WTC11 (cell line): ENCODE measurements around the gene CELF6. TPM values are rescaled to one million over a fixed set of nuclear protein-coding genes. Genes with fewer than 3 reads are reported as not detected.

Source experiments
- ATAC-seq: fragments of 200-7000 bp; cut with Tn5 transposase; 2 replicates; pipeline ENCODE4 v1.10.0; 2021; ENCODE audit warnings: mild to moderate bottlenecking, moderate library complexity
- Bru-seq: library from RNA; stranded (reverse); fragments of 400-500 nt; gene quantifications from one replicate; lab custom pipeline; 2021; lab: Mats Ljungman, UMichigan
- CTCF ChIA-PET: fragments of 300-600 bp; sonication (Branson Sonifier 250); formaldehyde crosslinking; loops from one replicate; lab custom pipeline; 2021; ENCODE audit warnings: antibody characterized with exemption; lab: Charles Lee
- POLR2A ChIA-PET: fragments of 350-600 bp; sonication (Branson Sonifier 250); formaldehyde crosslinking; loops from one replicate; lab custom pipeline; 2021; ENCODE audit warnings: antibody characterized with exemption; lab: Charles Lee
- DNase-seq: peaks from one replicate; pipeline ENCODE4 v3.0.0; 2021; ENCODE audit warnings: low spot score
- H3K27ac Mint-ChIP-seq: 2 replicates; pipeline ENCODE4 v1.8.0; 2021; ENCODE audit warnings: mixed read lengths
- H3K27me3 Mint-ChIP-seq: 2 replicates; pipeline ENCODE4 v1.8.0; 2021; ENCODE audit warnings: low read depth, mild to moderate bottlenecking, moderate library complexity, mixed read lengths
- H3K36me3 Mint-ChIP-seq: 2 replicates; pipeline ENCODE4 v1.8.0; 2021; ENCODE audit warnings: mixed read lengths
- H3K4me1 Mint-ChIP-seq: 2 replicates; pipeline ENCODE4 v1.8.0; 2022; ENCODE audit warnings: mixed read lengths
- H3K4me3 Mint-ChIP-seq: 2 replicates; pipeline ENCODE4 v1.8.0; 2021; ENCODE audit warnings: mild to moderate bottlenecking, moderate library complexity, mixed read lengths
- H3K9me3 Mint-ChIP-seq: 2 replicates; pipeline ENCODE4 v1.8.0; 2021; ENCODE audit warnings: mixed read lengths
- ATF1 ChIP-seq: sonication (generic); formaldehyde crosslinking; IDR thresholded peaks from 2 replicates; pipeline ENCODE4 v1.8.1; 2023; ENCODE audit warnings: mild to moderate bottlenecking, moderate library complexity, missing genetic modification reagents
- ATF3 ChIP-seq: sonication (generic); formaldehyde crosslinking; conservative IDR thresholded peaks from 2 replicates; pipeline ENCODE4 v1.8.1; 2022; ENCODE audit warnings: mild to moderate bottlenecking, missing genetic modification reagents
- CBFB ChIP-seq: sonication (generic); formaldehyde crosslinking; IDR thresholded peaks from 2 replicates; pipeline ENCODE4 v1.8.1; 2022; ENCODE audit warnings: mild to moderate bottlenecking, low read depth, missing genetic modification reagents
- CDX4 ChIP-seq: fragments of 250-450 bp; sonication (Bioruptor Pico); IDR thresholded peaks from 2 replicates; pipeline ENCODE4 v1.9.0; 2021; ENCODE audit warnings: moderate library complexity, mild to moderate bottlenecking, inconsistent platforms, borderline replicate concordance
- CREB1 ChIP-seq: sonication (generic); formaldehyde crosslinking; IDR thresholded peaks from 2 replicates; pipeline ENCODE4 v1.8.0; 2023; ENCODE audit warnings: mild to moderate bottlenecking, missing genetic modification reagents
- FOXK1 ChIP-seq: sonication (generic); formaldehyde crosslinking; IDR thresholded peaks from 2 replicates; pipeline ENCODE4 v1.8.0; 2022; ENCODE audit warnings: mild to moderate bottlenecking, moderate library complexity, missing genetic modification reagents
- JUN ChIP-seq: sonication (generic); formaldehyde crosslinking; IDR thresholded peaks from 2 replicates; pipeline ENCODE4 v1.8.0; 2023; ENCODE audit warnings: mild to moderate bottlenecking, missing genetic modification reagents
- NR1H2 ChIP-seq: sonication (generic); formaldehyde crosslinking; IDR thresholded peaks from 2 replicates; pipeline ENCODE4 v1.9.0; 2021; ENCODE audit warnings: mild to moderate bottlenecking, moderate library complexity, missing genetic modification reagents
- NR3C1 ChIP-seq: sonication (generic); formaldehyde crosslinking; conservative IDR thresholded peaks from 2 replicates; pipeline ENCODE4 v1.8.1; 2023; ENCODE audit warnings: low read depth, mild to moderate bottlenecking, missing genetic modification reagents
- RORB ChIP-seq: fragments of 250-450 bp; sonication (Bioruptor Pico); IDR thresholded peaks from 2 replicates; pipeline ENCODE4 v1.9.0; 2021; ENCODE audit warnings: mild to moderate bottlenecking
- SMAD4 ChIP-seq: sonication (generic); formaldehyde crosslinking; IDR thresholded peaks from 2 replicates; pipeline ENCODE4 v1.8.0; 2022; ENCODE audit warnings: mild to moderate bottlenecking, missing genetic modification reagents
- STAT6 ChIP-seq: sonication (generic); formaldehyde crosslinking; conservative IDR thresholded peaks from 2 replicates; pipeline ENCODE4 v1.8.1; 2023; ENCODE audit warnings: mild to moderate bottlenecking, low read depth, missing genetic modification reagents, moderate library complexity
- ZBTB43 ChIP-seq: sonication (generic); formaldehyde crosslinking; IDR thresholded peaks from 2 replicates; pipeline ENCODE4 v1.8.1; 2023; ENCODE audit warnings: mild to moderate bottlenecking, missing genetic modification reagents
- ZNF219 ChIP-seq: sonication (generic); formaldehyde crosslinking; IDR thresholded peaks from 2 replicates; pipeline ENCODE4 v1.8.0; 2023; ENCODE audit warnings: missing genetic modification reagents, mild to moderate bottlenecking, borderline replicate concordance
- ZNF423 ChIP-seq: fragments of 250-450 bp; sonication (Bioruptor Pico); IDR thresholded peaks from 2 replicates; pipeline ENCODE4 v2.1.2; 2022; ENCODE audit warnings: mild to moderate bottlenecking, moderate library complexity
- long read RNA-seq, 3 experiments: library from RNA in 1 of 3; library from capped mRNA in 1 of 3; library from polyadenylated mRNA in 1 of 3; unstranded in 2 of 3; stranded (forward) in 1 of 3; transcript quantifications; one replicate each; pipeline ENCODE4 v2.0.0, GENCODE V29; 2021
- total RNA-seq: library from RNA; stranded (reverse); gene quantifications from 3 replicates; pipeline ENCODE4 v1.2.3, GENCODE V29; 2021
- TF ChIP-seq, protein P1 (sequence below): sonication (generic); formaldehyde crosslinking; IDR thresholded peaks from 2 replicates; pipeline ENCODE4 v1.8.0; 2022; ENCODE audit warnings: mild to moderate bottlenecking, missing genetic modification reagents
- TF ChIP-seq, protein P2 (sequence below): sonication (generic); formaldehyde crosslinking; IDR thresholded peaks from 2 replicates; pipeline ENCODE4 v1.8.1; 2023; ENCODE audit warnings: mild to moderate bottlenecking, missing genetic modification reagents
- TF ChIP-seq, protein P3 (sequence below): sonication (generic); formaldehyde crosslinking; IDR thresholded peaks from 2 replicates; pipeline ENCODE4 v1.8.0; 2022; ENCODE audit warnings: mild to moderate bottlenecking, missing genetic modification reagents
- TF ChIP-seq, protein P4 (sequence below): sonication (generic); formaldehyde crosslinking; IDR thresholded peaks from 2 replicates; pipeline ENCODE4 v1.8.1; 2023; ENCODE audit warnings: mild to moderate bottlenecking, missing genetic modification reagents, moderate library complexity

CELF6 gene
- total RNA-seq = not detected in 3 replicates
- not detected for Bru-seq, nascent RNA
- long read RNA-seq, experiment 1 = 0 reads
- long read RNA-seq, experiment 2 = 0 reads
- long read RNA-seq, experiment 3 = 0 reads

DNA sequence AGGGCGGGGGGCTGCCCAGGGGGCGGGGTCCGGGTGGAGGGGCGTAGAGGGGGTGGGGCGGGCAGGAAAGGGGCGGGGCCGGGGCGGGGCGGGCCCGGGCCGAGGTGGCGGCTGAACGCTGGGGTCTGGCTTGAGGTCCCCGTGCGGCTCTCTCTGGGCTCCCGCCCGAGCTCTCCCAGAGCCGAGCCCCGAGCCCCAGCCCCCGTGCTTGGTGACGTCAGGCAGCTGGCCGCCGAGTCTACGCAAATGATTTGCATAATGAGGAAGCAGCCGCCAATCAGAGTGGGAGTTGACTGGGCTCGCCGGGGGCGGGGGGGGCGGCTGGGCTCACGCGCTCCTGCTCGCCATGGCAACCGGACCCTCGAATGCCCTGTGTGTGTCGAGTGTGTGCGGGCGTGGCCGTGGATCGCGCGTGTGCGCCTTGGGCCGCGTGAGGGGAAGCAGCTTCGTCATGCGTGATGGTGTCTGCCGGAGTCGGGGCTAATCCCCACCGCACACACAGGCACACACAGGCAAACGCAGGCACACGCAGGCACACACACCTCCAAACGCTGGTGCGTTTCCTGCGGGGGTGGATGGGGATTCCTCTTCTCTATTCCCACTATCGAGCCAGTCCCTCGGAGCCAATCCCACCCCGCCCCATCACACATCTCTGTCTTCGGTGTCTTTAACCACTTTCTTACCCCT is at the start of gene CELF6:
CELF6 (minus strand) TSS at position 173 of the 687 bp plus-strand sequence. CDS start 283 bp downstream, outside the sequence.
- H3K4me3 Mint-ChIP-seq = peak within 1 kb of the TSS; percentile 74
- H3K4me1 Mint-ChIP-seq = peaks cover 12% of the 10 kb centered on the region
- ATAC-seq (peak; percentile 94), DNase-seq (peak; percentile 98)
- H3K27me3 Mint-ChIP-seq = peaks cover 71% of the 10 kb centered on the region
- H3K9me3 Mint-ChIP-seq = peaks cover 19% of the 10 kb centered on the region
- ChIA-PET POLR2A (no interaction called here), CTCF (no interaction called here)
- H3K36me3 Mint-ChIP-seq = peaks cover 7% of the 10 kb centered on the region; the same call in 1 of the 2 replicates
- TF ChIP-seq JUN (CRISPR knock-in tag) (no peak), CBFB (CRISPR knock-in tag) (no peak), FOXK1 (CRISPR knock-in tag) (peak; percentile 16; the same call in 1 of the 2 replicates), STAT6 (CRISPR knock-in tag) (no peak), RORB (CRISPR knock-in tag) (no peak)
- TF ChIP-seq, protein P1, sequence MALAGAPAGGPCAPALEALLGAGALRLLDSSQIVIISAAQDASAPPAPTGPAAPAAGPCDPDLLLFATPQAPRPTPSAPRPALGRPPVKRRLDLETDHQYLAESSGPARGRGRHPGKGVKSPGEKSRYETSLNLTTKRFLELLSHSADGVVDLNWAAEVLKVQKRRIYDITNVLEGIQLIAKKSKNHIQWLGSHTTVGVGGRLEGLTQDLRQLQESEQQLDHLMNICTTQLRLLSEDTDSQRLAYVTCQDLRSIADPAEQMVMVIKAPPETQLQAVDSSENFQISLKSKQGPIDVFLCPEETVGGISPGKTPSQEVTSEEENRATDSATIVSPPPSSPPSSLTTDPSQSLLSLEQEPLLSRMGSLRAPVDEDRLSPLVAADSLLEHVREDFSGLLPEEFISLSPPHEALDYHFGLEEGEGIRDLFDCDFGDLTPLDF (CRISPR knock-in tag) = no peak
- H3K27ac Mint-ChIP-seq = peak within 1 kb of the TSS; percentile 15; the same call in 1 of the 2 replicates

- no peak for ATAC-seq
- no peaks in the 10 kb centered on the region for H3K4me1 Mint-ChIP-seq
- DNase-seq = no peak
- POLR2A ChIA-PET = interaction anchor here (0.5 kb wide), 1 partner anchor 394 kb away, joined by 3 read pairs; no protein-coding TSS in a partner anchor
- no peaks in the 10 kb centered on the region for H3K36me3 Mint-ChIP-seq
- CTCF ChIA-PET = no interaction called here
- no peak overlapping the region for H3K27ac Mint-ChIP-seq
- TF ChIP-seq CDX4 (CRISPR knock-in tag) = no peak
- no peak overlapping the region for H3K4me3 Mint-ChIP-seq
- H3K27me3 Mint-ChIP-seq = no peaks in the 10 kb centered on the region
- no peaks in the 10 kb centered on the region for H3K9me3 Mint-ChIP-seq
Observed at GRCh38 chr15:72368899-72369298, 48.9 kb upstream of the CELF6 start.

DNA sequence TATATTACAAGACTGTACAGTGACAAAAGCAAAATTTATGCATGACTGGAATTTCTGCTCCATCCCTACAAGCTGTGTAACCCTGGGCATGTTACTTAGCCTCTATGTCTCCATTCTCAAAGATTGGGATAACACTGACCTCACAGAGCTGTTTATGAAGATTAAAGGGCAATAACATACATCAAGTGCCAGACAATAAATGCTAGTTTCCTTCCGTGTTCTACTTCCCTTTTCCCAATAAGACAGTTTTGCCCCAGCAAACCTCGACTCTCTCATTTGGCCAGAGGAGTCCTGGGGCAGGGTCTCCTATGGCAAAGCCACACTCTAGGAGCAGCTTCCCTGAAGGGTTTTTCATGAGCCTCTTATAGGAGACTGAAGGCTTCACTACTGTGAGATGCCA is 48.4 kb upstream of the CELF6 start:
- Mint-ChIP-seq H3K4me3 (no peak overlapping the region), H3K9me3 (no peaks in the 10 kb centered on the region), H3K27ac (no peak overlapping the region), H3K36me3 (no peaks in the 10 kb centered on the region), H3K4me1 (no peaks in the 10 kb centered on the region), H3K27me3 (no peaks in the 10 kb centered on the region)
- POLR2A ChIA-PET = interaction anchor here (0.5 kb wide), 1 partner anchor 395 kb away, joined by 3 read pairs; no protein-coding TSS in a partner anchor
- CTCF ChIA-PET = no interaction called here
- ATAC-seq = no peak
- no peak for DNase-seq
- TF ChIP-seq, protein P2, sequence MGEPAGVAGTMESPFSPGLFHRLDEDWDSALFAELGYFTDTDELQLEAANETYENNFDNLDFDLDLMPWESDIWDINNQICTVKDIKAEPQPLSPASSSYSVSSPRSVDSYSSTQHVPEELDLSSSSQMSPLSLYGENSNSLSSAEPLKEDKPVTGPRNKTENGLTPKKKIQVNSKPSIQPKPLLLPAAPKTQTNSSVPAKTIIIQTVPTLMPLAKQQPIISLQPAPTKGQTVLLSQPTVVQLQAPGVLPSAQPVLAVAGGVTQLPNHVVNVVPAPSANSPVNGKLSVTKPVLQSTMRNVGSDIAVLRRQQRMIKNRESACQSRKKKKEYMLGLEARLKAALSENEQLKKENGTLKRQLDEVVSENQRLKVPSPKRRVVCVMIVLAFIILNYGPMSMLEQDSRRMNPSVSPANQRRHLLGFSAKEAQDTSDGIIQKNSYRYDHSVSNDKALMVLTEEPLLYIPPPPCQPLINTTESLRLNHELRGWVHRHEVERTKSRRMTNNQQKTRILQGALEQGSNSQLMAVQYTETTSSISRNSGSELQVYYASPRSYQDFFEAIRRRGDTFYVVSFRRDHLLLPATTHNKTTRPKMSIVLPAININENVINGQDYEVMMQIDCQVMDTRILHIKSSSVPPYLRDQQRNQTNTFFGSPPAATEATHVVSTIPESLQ (CRISPR knock-in tag) = no peak
- TF ChIP-seq NR3C1 (CRISPR knock-in tag) (no peak), SMAD4 (no peak), ZBTB43 (no peak), NR1H2 (CRISPR knock-in tag) (no peak), JUN (CRISPR knock-in tag) (no peak), CREB1 (CRISPR knock-in tag) (no peak), ZNF423 (CRISPR knock-in tag) (no peak), ATF3 (CRISPR knock-in tag) (no peak), ZNF219 (CRISPR knock-in tag) (no peak), ATF1 (CRISPR knock-in tag) (no peak)
- TF ChIP-seq, protein P3, sequence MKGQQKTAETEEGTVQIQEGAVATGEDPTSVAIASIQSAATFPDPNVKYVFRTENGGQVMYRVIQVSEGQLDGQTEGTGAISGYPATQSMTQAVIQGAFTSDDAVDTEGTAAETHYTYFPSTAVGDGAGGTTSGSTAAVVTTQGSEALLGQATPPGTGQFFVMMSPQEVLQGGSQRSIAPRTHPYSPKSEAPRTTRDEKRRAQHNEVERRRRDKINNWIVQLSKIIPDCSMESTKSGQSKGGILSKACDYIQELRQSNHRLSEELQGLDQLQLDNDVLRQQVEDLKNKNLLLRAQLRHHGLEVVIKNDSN = no peak
- TF ChIP-seq, protein P4, sequence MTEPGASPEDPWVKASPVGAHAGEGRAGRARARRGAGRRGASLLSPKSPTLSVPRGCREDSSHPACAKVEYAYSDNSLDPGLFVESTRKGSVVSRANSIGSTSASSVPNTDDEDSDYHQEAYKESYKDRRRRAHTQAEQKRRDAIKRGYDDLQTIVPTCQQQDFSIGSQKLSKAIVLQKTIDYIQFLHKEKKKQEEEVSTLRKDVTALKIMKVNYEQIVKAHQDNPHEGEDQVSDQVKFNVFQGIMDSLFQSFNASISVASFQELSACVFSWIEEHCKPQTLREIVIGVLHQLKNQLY = no peak
